GM21786 (cell line): ENCODE results near the gene PPP2R5A.
"Not testable (repeated sequence)": the region's sequence is repeated elsewhere in the genome, so short reads cannot be mapped to it uniquely, and the experiment has no call there.

ENCODE experiments used
- ATAC-seq: cut with Tn5 transposase; IDR thresholded peaks from one replicate; pipeline ENCODE4 v1.9.1; 2021; ENCODE audit not compliant: unreplicated experiment

PPP2R5A gene

GRCh38 chr1:212353181-212353580, 68.0 kb downstream of the PPP2R5A start:
- no peak for ATAC-seq

- ATAC-seq: no peak
These were observed 69.3 kb downstream of the PPP2R5A start for GRCh38 chr1:212354464-212354863.

- no peak for ATAC-seq
These were observed 70.2 kb downstream of the PPP2R5A start for GRCh38 chr1:212355230-212355969.

DNA sequence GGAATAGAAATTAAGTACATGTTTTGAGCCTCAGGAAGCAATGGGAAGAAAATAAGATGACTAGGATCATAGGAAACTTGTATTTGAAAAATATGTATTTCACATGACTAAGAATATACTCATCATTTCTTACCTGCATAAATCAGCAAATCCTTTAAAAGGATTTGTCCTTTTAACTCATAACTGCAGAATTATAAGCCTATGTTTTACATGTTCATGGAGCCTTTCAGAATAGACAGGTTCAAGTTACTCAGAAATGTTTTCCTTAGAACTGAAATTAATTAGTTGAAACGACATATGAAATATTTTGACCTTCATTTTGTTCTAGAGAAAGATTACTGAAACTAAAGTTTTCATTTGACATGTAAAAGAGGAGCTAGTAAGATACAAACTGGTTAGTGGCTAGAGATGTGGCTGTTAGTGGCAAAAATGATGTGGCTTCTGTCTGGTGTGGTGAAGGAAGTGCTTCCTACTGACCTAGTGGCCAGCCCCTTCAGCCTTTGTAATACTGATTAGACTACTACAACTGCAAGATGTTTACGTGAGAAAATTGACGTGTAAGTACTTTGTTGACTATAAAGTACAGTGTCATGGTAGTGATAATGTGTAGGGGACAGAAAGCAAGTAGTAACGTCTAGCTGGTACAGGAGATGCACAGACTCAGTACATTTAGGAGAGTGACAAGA, 74.7 kb downstream of the PPP2R5A start:
- no peak for ATAC-seq

DNA sequence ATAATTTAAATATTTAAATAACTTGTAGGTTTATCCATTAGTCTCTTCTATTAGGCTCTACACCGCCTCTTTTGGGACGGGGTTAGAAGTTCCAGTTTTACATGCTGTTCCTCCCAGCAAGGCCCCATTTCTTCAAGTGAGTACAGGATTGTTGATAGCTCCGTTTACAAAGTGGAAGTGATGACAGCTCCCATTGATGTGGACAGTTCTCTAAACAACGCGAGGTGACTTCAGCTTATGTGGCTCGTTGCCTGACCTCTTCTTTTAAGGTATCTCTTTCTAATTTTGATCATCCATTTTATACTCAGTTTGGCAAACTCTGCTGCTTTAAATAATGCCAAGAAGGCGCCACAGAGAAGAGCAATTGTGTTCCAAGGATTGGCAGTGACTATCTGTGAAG, 79.8 kb downstream of the PPP2R5A start:
- ATAC-seq: no peak

GRCh38 chr1:212366901-212367300, 81.7 kb downstream of the PPP2R5A start:
- ATAC-seq: no peak

DNA sequence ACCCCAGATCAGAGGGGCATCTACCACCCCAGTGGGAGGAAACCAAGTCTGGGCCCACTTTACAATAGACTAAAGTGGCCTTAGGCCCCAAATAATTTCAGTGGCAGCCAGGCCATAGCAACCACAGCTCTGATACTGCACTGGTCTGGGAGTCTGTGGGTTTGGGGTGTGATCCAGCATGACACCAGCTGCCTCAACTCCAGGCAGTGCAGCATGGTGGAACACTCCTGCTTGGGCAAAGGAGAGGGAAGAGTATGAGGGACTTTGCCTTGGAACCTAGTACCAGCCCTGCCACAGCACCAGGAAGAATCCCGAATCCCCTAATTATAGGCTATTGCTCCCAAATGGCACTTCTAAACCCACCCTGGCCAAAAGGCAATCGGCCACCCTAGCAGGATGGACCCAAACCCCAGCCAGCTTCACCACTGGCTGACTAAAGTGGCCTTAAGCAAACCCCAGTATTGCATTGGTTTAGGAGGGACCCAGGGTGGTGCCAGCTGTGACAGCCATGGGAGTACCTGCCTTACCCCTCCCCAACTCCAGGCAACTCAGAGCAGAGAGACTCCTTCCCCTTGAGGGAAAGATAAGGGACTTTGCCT, 82.4 kb downstream of the PPP2R5A start:
- ATAC-seq: no peak

GRCh38 chr1:212368073-212368484, 82.9 kb downstream of the PPP2R5A start:
- no peak for ATAC-seq

GRCh38 chr1:212375986-212376385, 90.8 kb downstream of the PPP2R5A start:
- no peak for ATAC-seq

DNA sequence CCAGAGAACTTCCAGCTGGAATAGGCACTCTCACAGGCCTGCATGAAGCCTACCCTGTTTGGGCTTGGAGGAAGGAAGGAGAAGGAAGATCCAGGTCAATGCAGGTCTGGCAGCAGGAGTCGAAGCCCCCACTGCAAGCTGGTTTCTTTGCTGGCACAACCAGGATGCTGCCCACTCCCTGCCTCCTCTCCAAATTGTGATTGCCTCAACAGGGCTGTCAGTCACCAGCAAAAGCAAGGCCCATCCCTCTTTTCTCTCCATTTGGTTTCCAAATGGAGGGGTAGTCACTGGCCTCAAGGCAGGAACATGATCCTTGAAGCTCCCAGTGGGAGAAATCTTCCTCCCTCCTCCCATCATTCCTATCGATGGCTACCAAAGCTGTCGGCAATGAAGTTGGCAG, 92.4 kb downstream of the PPP2R5A start:
- no peak for ATAC-seq

DNA sequence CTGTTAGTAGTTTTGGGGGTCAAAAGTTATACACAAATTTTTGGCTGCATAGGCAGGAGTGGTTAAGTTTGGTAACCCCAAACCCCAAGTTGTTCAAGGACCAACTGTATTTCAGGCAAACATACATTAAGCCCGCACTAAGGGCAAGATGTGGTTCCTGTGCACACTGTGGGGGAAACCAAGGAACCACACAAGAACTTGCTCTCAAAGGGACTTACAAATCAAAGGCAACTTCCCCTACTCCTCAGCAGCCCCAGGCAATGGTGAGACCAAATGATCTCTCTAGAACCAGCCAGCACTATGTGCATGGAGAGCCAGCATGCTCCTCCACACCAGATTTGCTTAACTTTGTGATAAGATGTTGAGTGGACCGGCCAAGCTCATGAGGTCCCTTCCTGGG, 94.2 kb downstream of the PPP2R5A start:
- no peak for ATAC-seq

DNA sequence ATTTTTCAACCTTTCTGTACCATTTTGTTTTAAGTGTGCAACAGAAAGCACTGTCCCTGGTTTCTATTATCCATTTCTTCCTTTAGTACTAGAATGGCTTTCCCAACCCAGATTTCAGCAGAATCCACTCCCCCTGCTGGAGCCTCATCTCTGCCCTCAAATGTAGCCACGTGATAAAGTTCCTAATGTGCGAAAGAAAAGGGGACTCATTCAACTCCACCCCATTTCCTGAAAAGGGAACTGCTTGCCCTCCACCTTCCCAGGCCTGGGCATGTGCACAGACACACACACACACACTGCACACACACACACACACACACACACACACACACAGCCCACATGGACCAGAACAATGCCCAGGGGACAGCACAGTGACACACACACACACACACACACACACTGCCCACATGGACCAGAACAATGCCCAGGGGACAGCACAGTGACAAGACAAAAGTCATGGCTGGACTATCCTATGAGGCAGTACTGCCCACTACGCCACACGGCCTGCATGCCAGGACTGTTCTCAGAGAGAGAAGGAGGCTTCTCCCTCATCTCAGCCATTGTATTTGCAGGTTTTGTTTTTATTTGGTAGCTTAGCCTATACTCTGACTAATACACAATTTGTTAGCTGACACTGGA, 96.3 kb downstream of the PPP2R5A start:
- no peak for ATAC-seq

DNA sequence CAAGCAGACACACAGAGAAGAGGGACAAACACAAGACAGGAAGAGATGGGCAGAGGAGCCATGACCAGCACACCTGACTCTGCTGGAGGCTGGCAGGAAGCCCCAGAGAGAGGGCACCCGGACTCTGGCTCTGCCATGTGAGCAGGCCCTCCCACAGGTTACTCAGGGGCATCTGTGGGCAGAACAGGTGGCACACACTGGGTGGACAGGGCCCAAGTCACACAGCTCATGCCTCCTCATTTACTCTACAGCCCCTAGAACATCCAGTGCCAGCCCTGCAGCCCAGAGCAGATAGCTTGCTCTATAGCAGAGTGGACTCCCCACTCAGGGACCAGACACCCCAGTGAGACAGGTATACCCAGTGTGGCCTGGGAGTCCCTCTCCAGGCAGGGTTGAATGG, 100.8 kb downstream of the PPP2R5A start:
- no peak for ATAC-seq

GRCh38 chr1:212388985-212389716, 103.9 kb downstream of the PPP2R5A start:
- no peak for ATAC-seq

GRCh38 chr1:212395678-212396437, 110.6 kb downstream of the PPP2R5A start:
- not testable (repeated sequence) for ATAC-seq

DNA sequence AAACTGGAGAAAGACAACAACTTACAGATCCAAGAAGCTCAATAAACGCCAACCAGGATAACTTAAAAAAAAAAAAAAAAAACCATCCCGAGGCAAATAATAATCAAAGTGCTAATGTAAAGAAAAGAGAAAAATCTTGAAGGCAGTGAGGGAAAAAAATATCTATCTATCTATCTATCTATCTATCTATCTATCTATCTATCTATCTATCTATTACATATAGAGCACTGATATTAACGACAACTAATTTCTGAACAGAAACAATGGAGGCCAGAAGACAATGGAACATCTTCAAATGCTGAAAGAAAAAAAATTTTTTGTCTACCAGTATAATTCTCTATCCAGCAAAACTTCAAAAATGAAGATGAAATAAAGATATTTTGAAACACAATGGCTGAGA, 111.4 kb downstream of the PPP2R5A start:
- ATAC-seq: no peak

DNA sequence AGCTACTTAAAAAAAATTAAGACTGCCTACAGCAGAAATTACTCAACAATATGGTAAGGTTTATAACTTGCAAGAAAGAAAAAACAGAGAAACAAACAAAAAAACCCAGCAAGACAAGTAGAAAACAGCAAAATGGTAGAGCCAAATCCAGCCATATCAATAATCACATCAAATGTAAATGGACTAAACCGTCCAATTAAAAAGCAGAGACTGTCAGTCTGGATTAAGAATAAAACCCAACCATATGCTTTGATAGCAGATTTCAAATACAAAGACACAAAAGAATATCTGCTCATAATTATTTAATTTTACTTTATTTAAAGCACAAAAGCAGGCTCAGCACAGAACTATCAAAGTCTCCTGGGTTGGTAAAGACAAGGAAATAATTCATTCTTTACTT, 112.0 kb downstream of the PPP2R5A start:
- no peak for ATAC-seq

GRCh38 chr1:212401042-212401441, 115.8 kb downstream of the PPP2R5A start:
- ATAC-seq: no peak

GRCh38 chr1:212401838-212402582, 116.8 kb downstream of the PPP2R5A start:
- no peak for ATAC-seq
